B cell (primary cell): ENCODE results near the gene ZNF598. TPM values are rescaled to one million over a fixed set of nuclear protein-coding genes. Genes with fewer than 3 reads are reported as not detected.

ENCODE experiments used
- ATAC-seq: fragments of 200-7000 bp; cut with Tn5 transposase; one replicate; pipeline ENCODE4 v1.10.0; 2021; ENCODE audit warnings: low read depth, mild to moderate bottlenecking, moderate number of reproducible peaks, moderate library complexity
- CTCF ChIA-PET: fragments of 350-600 bp; sonication (Branson Sonifier 250); formaldehyde crosslinking; loops from one replicate; lab custom pipeline; 2021; ENCODE audit warnings: antibody characterized with exemption, inconsistent platforms; lab: Charles Lee
- POLR2A ChIA-PET: fragments of 350-600 bp; sonication (Branson Sonifier 250); formaldehyde crosslinking; loops from one replicate; lab custom pipeline; 2021; ENCODE audit warnings: antibody characterized with exemption; lab: Charles Lee
- DNase-seq: peaks from one replicate; pipeline ENCODE4 v3.0.0; 2013
- H2AFZ ChIP-seq: 2 replicates; pipeline ENCODE4 v1.6.1; 2012; ENCODE audit warnings: mild to moderate bottlenecking, low read depth, low read length; ENCODE audit not compliant: insufficient read depth, poor library complexity, severe bottlenecking
- H3K27ac ChIP-seq, 2 donors: 1 replicate in 1 of 2; 2 replicates in 1 of 2; pipeline ENCODE4 v1.5.1; 2012 to 2013; ENCODE audit warnings: low read length in 2 of 2, mild to moderate bottlenecking in 2 of 2, moderate library complexity in 1 of 2
- H3K27me3 ChIP-seq, 4 experiments: fragments of 200-600 bp in 1 of 4; sonication (generic) in 1 of 4; replicated peaks in 1 of 4; 1 replicate in 2 of 4; 2 replicates in 2 of 4; pipeline versions ENCODE4 v1.6.1 to v1.7.0; 2013 to 2016; ENCODE audit warnings: low read length in 3 of 4, mild to moderate bottlenecking in 2 of 4, mixed read lengths in 1 of 4, moderate library complexity in 1 of 4; ENCODE audit not compliant: insufficient read depth in 4 of 4, control insufficient read depth in 3 of 4; ENCODE audit errors: control extremely low read depth in 1 of 4
- H3K36me3 ChIP-seq, 2 experiments: replicated peaks in 1 of 2; 1 replicate in 1 of 2; 2 replicates in 1 of 2; pipeline versions ENCODE4 v1.6.1 to v1.7.1; 2013; ENCODE audit warnings: low read length in 1 of 2; ENCODE audit not compliant: insufficient read depth in 2 of 2, control insufficient read depth in 1 of 2; ENCODE audit errors: control extremely low read depth in 1 of 2, extremely low read depth in 1 of 2
- H3K4me1 ChIP-seq, 2 donors: fragments of 200-600 bp in 1 of 2; sonication (generic) in 1 of 2; 1 replicate in 1 of 2; 2 replicates in 1 of 2; pipeline versions ENCODE4 v1.5.1 to v1.6.1; 2013 to 2017; ENCODE audit warnings: low read length in 2 of 2; ENCODE audit not compliant: control insufficient read depth in 2 of 2, insufficient read depth in 2 of 2
- H3K4me2 ChIP-seq: replicated peaks from 2 replicates; pipeline ENCODE3; 2012; ENCODE audit warnings: mild to moderate bottlenecking, low read depth, low read length; ENCODE audit not compliant: poor library complexity, severe bottlenecking
- H3K4me3 ChIP-seq, 5 experiments: fragments of 200-600 bp in 1 of 5; sonication (generic) in 1 of 5; 1 replicate in 3 of 5; 2 replicates in 2 of 5; pipeline versions ENCODE4 v1.5.1 to v1.7.0; 2011 to 2016; ENCODE audit warnings: low read length in 4 of 5, mild to moderate bottlenecking in 4 of 5, low read depth in 2 of 5, control low read depth in 1 of 5, moderate library complexity in 1 of 5; ENCODE audit not compliant: insufficient read depth in 1 of 5; ENCODE audit errors: control extremely low read depth in 1 of 5, extremely low read depth in 1 of 5
- H3K79me2 ChIP-seq: fragments of 200-600 bp; sonication (generic); one replicate; pipeline ENCODE4 v1.6.0; 2016; ENCODE audit warnings: low read length; ENCODE audit not compliant: control insufficient read depth, insufficient read depth
- H3K9ac ChIP-seq: fragments of 200-600 bp; sonication (generic); 2 replicates; pipeline ENCODE4 v1.6.1; 2017; ENCODE audit warnings: mild to moderate bottlenecking, low read length, moderate library complexity
- H3K9me3 ChIP-seq, 3 donors: one replicate each; pipeline versions ENCODE4 v1.6.1 to v1.7.1; 2013; ENCODE audit warnings: low read length in 2 of 3; ENCODE audit not compliant: control insufficient read depth in 2 of 3, insufficient read depth in 1 of 3; ENCODE audit errors: control extremely low read depth in 1 of 3
- H4K20me1 ChIP-seq: 2 replicates; pipeline ENCODE4 v1.6.0; 2012; ENCODE audit warnings: mild to moderate bottlenecking, low read length; ENCODE audit not compliant: insufficient read depth, control insufficient read depth, poor library complexity, severe bottlenecking
- H3K27ac Mint-ChIP-seq: one replicate; pipeline ENCODE4 v1.8.0; 2021; ENCODE audit warnings: mixed read lengths
- H3K27me3 Mint-ChIP-seq: one replicate; pipeline ENCODE4 v1.8.0; 2021; ENCODE audit warnings: mixed read lengths
- H3K4me1 Mint-ChIP-seq: one replicate; pipeline ENCODE4 v1.8.0; 2021; ENCODE audit warnings: mixed read lengths
- H3K4me3 Mint-ChIP-seq: one replicate; pipeline ENCODE4 v1.8.0; 2021; ENCODE audit warnings: mixed read lengths
- H3K9me3 Mint-ChIP-seq: one replicate; pipeline ENCODE4 v1.8.0; 2022; ENCODE audit warnings: mixed read lengths; ENCODE audit not compliant: insufficient read depth
- EZH2 ChIP-seq: IDR thresholded peaks from 2 replicates; pipeline ENCODE4 v1.6.1; 2012; ENCODE audit warnings: borderline replicate concordance, low read depth, mild to moderate bottlenecking, moderate library complexity, low read length; ENCODE audit not compliant: insufficient read depth, poor library complexity, severe bottlenecking
- WGBS: methylation state at CpG from one replicate; pipeline ENCODE4 v1.1.5; 2013; ENCODE audit warnings: missing lambda C conversion rate; ENCODE audit not compliant: insufficient coverage; 5-methylcytosine and 5-hydroxymethylcytosine counted together
- intact Hi-C: fragments of 100-400 bp; cut with micrococcal nuclease; formaldehyde crosslinking; loops from one replicate; pipeline ENCODE4 v1.10.0; 2022
- polyA plus RNA-seq: library from polyadenylated mRNA; depleted of rRNA; stranded (reverse); fragments of >200 nt; gene quantifications from 2 replicates; pipeline ENCODE4 v1.2.3, GENCODE V29; 2012
- total RNA-seq, 2 donors: library from RNA; stranded (reverse); fragments of 120-200 nt in 1 of 2; gene quantifications; 1 replicate in 1 of 2; 2 replicates in 1 of 2; pipeline versions ENCODE4 v1.2.3 to v1.2.4, GENCODE V29; 2013 to 2022
- TF ChIP-seq, protein P1 (sequence below): fragments of 200-600 bp; IDR thresholded peaks from one replicate; pipeline ENCODE4 v1.8.0; 2022; ENCODE audit warnings: antibody characterized with exemption, mild to moderate bottlenecking

ZNF598 gene
- total and polyA plus RNA-seq, 2 donors (not counting 1 experiment from before 2014, with no cell fraction given), result 49.5 to 61.5 TPM

- no peak overlapping the region for H2AFZ ChIP-seq
- Mint-ChIP-seq H3K4me3 (no peak overlapping the region), H3K27me3 (no peaks in the 10 kb centered on the region), H3K4me1 (peaks cover 37% of the 10 kb centered on the region), H3K27ac (no peak overlapping the region), H3K9me3 (no peaks in the 10 kb centered on the region)
- no peak overlapping the region for H3K4me2 ChIP-seq
- TF ChIP-seq, protein P1, sequence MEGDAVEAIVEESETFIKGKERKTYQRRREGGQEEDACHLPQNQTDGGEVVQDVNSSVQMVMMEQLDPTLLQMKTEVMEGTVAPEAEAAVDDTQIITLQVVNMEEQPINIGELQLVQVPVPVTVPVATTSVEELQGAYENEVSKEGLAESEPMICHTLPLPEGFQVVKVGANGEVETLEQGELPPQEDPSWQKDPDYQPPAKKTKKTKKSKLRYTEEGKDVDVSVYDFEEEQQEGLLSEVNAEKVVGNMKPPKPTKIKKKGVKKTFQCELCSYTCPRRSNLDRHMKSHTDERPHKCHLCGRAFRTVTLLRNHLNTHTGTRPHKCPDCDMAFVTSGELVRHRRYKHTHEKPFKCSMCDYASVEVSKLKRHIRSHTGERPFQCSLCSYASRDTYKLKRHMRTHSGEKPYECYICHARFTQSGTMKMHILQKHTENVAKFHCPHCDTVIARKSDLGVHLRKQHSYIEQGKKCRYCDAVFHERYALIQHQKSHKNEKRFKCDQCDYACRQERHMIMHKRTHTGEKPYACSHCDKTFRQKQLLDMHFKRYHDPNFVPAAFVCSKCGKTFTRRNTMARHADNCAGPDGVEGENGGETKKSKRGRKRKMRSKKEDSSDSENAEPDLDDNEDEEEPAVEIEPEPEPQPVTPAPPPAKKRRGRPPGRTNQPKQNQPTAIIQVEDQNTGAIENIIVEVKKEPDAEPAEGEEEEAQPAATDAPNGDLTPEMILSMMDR, result no peak
- no peak for TF ChIP-seq EZH2
- intact Hi-C loops, result no loop called here
- H3K36me3 ChIP-seq, result peaks cover 0 to 4% of the 10 kb centered on the region in 2 experiments
- no peak overlapping the region for H3K9ac ChIP-seq
- DNase-seq, result no peak
- peaks cover 23 to 38% of the 10 kb centered on the region in 2 donors for H3K4me1 ChIP-seq
- ATAC-seq, result no peak
- H3K9me3 ChIP-seq, result no peaks in the 10 kb centered on the region
- CTCF ChIA-PET, result interaction anchor here (1.1 kb wide), 1 partner anchor 172 kb away, joined by 4 read pairs; no protein-coding TSS in a partner anchor
- no peaks in the 10 kb centered on the region for H3K27me3 ChIP-seq
- POLR2A ChIA-PET, result interaction anchor here (1.3 kb wide), 1 partner anchor 23 kb away, joined by 4 read pairs; no protein-coding TSS in a partner anchor
- H3K79me2 ChIP-seq, result peaks cover 39% of the 10 kb centered on the region
- 97% methylated on average over 38 of the region's 41 CpGs for WGBS
- H4K20me1 ChIP-seq, result peaks cover 22% of the 10 kb centered on the region
- H3K4me3 ChIP-seq, result no peak overlapping the region
- no peak overlapping the region for H3K27ac ChIP-seq
Measured at GRCh38 chr16:1968146-1968953, 41.3 kb downstream of the ZNF598 start.

GRCh38 chr16:1966460-1966859, 43.2 kb downstream of the ZNF598 start, which contains the start of gene RNF151:
TSS of gene RNF151 (plus strand) at chr16:1966856. CDS start at chr16:1966882, 26 bp downstream.
- Mint-ChIP-seq H3K4me3 (peak within 1 kb of the TSS; percentile 94), H3K4me1 (peaks cover 32% of the 10 kb centered on the region), H3K27ac (peak within 1 kb of the TSS; percentile 97), H3K27me3 (no peaks in the 10 kb centered on the region), H3K9me3 (no peaks in the 10 kb centered on the region)
- Histone ChIP-seq H3K36me3 (peaks cover 0 to 22% of the 10 kb centered on the region in 2 experiments), H3K27ac (peak within 1 kb of the TSS; percentile 83 to 100), H3K27me3 (no peaks in the 10 kb centered on the region), H3K9ac (peak within 1 kb of the TSS; percentile 98), H2AFZ (no peak within 1 kb of the TSS), H3K79me2 (peaks cover 24% of the 10 kb centered on the region), H3K4me1 (peaks cover 18 to 41% of the 10 kb centered on the region in 2 donors), H4K20me1 (peaks cover 23% of the 10 kb centered on the region), H3K4me3 (peak within 1 kb of the TSS; percentile 48 to 94 (median 76)), H3K9me3 (no peaks in the 10 kb centered on the region), H3K4me2 (peak within 1 kb of the TSS; percentile 90)
- ChIA-PET POLR2A (interaction anchor here (1.0 to 1.1 kb wide), 2 partner anchors 10 to 25 kb away, joined by 3 to 6 read pairs; no protein-coding TSS in a partner anchor), CTCF (no interaction called here)
- intact Hi-C loops, result no loop called here
- 100% methylated on average over 5 of the region's 6 CpGs for WGBS
- ATAC-seq, result no peak
- no peak for DNase-seq
- no peak for TF ChIP-seq EZH2
- TF ChIP-seq, protein P1, result no peak
